Adrenal gland (tissue), 12 donors: Measurements from ENCODE around the gene SEC24A. TPM values are rescaled to one million over a fixed set of nuclear protein-coding genes. Genes with fewer than 3 reads are reported as not detected.

Source experiments
- DNase-seq, 7 donors: peaks; one replicate each; pipeline ENCODE4 v3.0.0-alpha.2; 2019 to 2020
- H3K27ac ChIP-seq, 5 donors: fragments of 200-600 bp; sonication (generic) in 4 of 5; 1 replicate in 3 of 5; 2 replicates in 2 of 5; pipeline versions ENCODE4 v1.5.1 to v1.8.0; 2016 to 2020; ENCODE audit warnings: mild to moderate bottlenecking in 1 of 5
- H3K27me3 ChIP-seq: fragments of 200-600 bp; 2 replicates; pipeline ENCODE4 v1.8.0; 2021
- H3K36me3 ChIP-seq, 2 donors: fragments of 200-600 bp; replicated peaks in 1 of 2; 1 replicate in 1 of 2; 2 replicates in 1 of 2; pipeline versions ENCODE4 v1.5.1 to v1.8.0; 2018 to 2022
- H3K4me1 ChIP-seq, 2 donors: fragments of 200-600 bp; replicated peaks in 1 of 2; 1 replicate in 1 of 2; 2 replicates in 1 of 2; pipeline versions ENCODE4 v1.5.1 to v1.8.0; 2018 to 2021
- H3K4me3 ChIP-seq, 4 donors: fragments of 200-600 bp; sonication (generic) in 3 of 4; one replicate each; pipeline ENCODE4 v1.5.1; 2016 to 2018
- H3K9me3 ChIP-seq, 3 donors: fragments of 200-600 bp; sonication (generic) in 1 of 3; replicated peaks in 1 of 3; 1 replicate in 2 of 3; 2 replicates in 1 of 3; pipeline versions ENCODE4 v1.5.1 to v1.8.0; 2016 to 2021
- POLR2A ChIP-seq, 2 donors: fragments of 450-650 bp; IDR thresholded peaks; one replicate each; pipeline ENCODE4 v1.6.1; 2017; ENCODE audit warnings: antibody characterized with exemption in 2 of 2, mild to moderate bottlenecking in 2 of 2, moderate library complexity in 1 of 2
- WGBS, 4 donors: extraction: QIAGEN DNeasy Blood & Tissue Kit in 2 of 4; methylation state at CpG; one replicate each; pipeline versions ENCODE4 v1.1.5 to v1.1.7; 2013 to 2017; 5-methylcytosine and 5-hydroxymethylcytosine counted together
- intact Hi-C, 2 donors: fragments of 100-400 bp; cut with DNase I; formaldehyde crosslinking; loops; one replicate each; pipeline versions ENCODE4 v1.14.1 to v1.15.0; 2022 to 2023
- polyA plus RNA-seq, 3 donors: library from polyadenylated mRNA; stranded (reverse); fragments of 200-250 nt in 2 of 3; fragments of 350-450 nt in 1 of 3; fragmentation: Illumina TruSeq in 1 of 3; extraction: RNeasy Lipid Tissue Mini Kit (QIAGEN cat#74804) in 1 of 3; gene quantifications; one replicate each; pipeline ENCODE4 v1.2.3, GENCODE V29; 2013 to 2014
- total RNA-seq, 9 donors: library from RNA; depleted of rRNA in 4 of 9; stranded (reverse); fragments of >200 nt in 4 of 9; fragments of 120-200 nt in 1 of 9; fragmentation: NEBNext Ultra II Directional in 1 of 9; extraction: Animal tissue kit (Norgen Biotek cat#: 25700) in 1 of 9; gene quantifications; one replicate each; pipeline versions ENCODE4 v1.1.0 to v1.2.4, GENCODE V29; 2013 to 2023
- TF ChIP-seq, protein P1 (sequence below), 6 experiments: fragments of 450-650 bp in 4 of 6; fragments of 200-600 bp in 2 of 6; sonication (generic) in 1 of 6; IDR thresholded peaks; 1 replicate in 5 of 6; 2 replicates in 1 of 6; pipeline versions ENCODE4 v1.5.1 to v1.8.0; 2016 to 2021; ENCODE audit warnings: antibody characterized with exemption in 6 of 6, mild to moderate bottlenecking in 2 of 6, moderate library complexity in 1 of 6
- donor health status: healthy with polysubstance abuse.
- donor health status: Bipolar disorder and iron deficiency.
- donor health status: DM: yes; HTN: yes; CAD: no.
- donor health status: DM: no; HTN: no; CAD: no.
- donor health status: DM: no; HTN: no; CAD: no.
- donor health status: DM: yes; HTN: yes; CAD: no.

The SEC24A gene
- total and polyA plus RNA-seq, 12 donors: 2.3 to 67.8 (median 27.0) TPM

DNA sequence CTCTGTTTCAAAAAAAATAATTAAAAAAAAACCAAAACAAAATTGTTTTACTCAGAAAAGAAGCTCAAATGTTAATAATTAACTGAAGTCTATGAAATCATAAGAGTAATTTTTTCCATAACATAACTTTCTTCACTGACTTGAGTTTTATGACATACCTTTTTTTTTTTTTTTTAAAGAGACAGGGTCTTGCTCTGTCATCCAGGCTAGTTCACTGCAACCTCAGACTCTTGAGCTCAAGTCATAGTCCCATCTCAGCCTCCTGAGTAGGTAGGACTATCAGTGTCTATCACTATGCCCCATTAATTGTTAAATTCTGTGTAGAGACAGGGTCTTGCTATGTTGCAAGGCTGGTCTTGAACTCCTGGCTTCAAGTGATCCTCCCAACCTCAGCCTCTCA, 37.9 kb upstream of the SEC24A start:
- no peak overlapping the region for H3K27ac ChIP-seq
- H3K9me3 ChIP-seq: no peaks in the 10 kb centered on the region
- H3K27me3 ChIP-seq: no peaks in the 10 kb centered on the region
- H3K36me3 ChIP-seq: peaks cover 0 to 79% of the 10 kb centered on the region in 2 donors
- H3K4me3 ChIP-seq: no peak overlapping the region
- TF ChIP-seq, protein P1, sequence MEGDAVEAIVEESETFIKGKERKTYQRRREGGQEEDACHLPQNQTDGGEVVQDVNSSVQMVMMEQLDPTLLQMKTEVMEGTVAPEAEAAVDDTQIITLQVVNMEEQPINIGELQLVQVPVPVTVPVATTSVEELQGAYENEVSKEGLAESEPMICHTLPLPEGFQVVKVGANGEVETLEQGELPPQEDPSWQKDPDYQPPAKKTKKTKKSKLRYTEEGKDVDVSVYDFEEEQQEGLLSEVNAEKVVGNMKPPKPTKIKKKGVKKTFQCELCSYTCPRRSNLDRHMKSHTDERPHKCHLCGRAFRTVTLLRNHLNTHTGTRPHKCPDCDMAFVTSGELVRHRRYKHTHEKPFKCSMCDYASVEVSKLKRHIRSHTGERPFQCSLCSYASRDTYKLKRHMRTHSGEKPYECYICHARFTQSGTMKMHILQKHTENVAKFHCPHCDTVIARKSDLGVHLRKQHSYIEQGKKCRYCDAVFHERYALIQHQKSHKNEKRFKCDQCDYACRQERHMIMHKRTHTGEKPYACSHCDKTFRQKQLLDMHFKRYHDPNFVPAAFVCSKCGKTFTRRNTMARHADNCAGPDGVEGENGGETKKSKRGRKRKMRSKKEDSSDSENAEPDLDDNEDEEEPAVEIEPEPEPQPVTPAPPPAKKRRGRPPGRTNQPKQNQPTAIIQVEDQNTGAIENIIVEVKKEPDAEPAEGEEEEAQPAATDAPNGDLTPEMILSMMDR (IDR thresholded peaks at IDR 0.05): no peak
- TF ChIP-seq POLR2A (IDR thresholded peaks at IDR 0.05): no peak
- intact Hi-C loops: no loop called here
- no peaks in the 10 kb centered on the region for H3K4me1 ChIP-seq
- DNase-seq: no peak

DNA sequence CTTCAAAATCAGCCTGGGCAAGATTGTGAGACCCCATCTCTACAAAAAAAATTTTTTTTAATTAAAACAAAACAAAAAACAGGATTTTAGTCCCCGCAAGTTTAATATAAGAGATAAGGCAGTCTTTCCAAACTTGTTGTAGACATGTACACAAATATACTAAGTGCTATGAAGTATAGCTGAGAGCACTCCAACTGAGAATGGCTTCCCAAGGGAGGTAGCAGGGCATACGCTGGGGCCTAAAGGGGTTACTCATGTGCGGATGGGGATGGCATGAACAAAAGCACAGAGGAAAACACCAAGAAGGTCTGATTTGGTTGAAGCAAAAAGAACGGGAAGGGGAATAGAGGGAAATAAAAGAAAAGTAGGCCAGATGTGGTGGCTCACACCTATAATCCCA, 37.1 kb upstream of the SEC24A start:
- H3K4me1 ChIP-seq: no peaks in the 10 kb centered on the region
- H3K36me3 ChIP-seq: peaks cover 0 to 79% of the 10 kb centered on the region in 2 donors
- no peak for TF ChIP-seq POLR2A (IDR thresholded peaks at IDR 0.05)
- TF ChIP-seq, protein P1 (IDR thresholded peaks at IDR 0.05): no peak
- intact Hi-C loops: no loop called here
- no peaks in the 10 kb centered on the region for H3K27me3 ChIP-seq
- no peaks in the 10 kb centered on the region for H3K9me3 ChIP-seq
- H3K27ac ChIP-seq: no peak overlapping the region
- DNase-seq: no peak
- WGBS, 4 donors: 93 to 97% (median 95%) methylated on average over 4 of the region's 4 CpGs
- no peak overlapping the region for H3K4me3 ChIP-seq

DNA sequence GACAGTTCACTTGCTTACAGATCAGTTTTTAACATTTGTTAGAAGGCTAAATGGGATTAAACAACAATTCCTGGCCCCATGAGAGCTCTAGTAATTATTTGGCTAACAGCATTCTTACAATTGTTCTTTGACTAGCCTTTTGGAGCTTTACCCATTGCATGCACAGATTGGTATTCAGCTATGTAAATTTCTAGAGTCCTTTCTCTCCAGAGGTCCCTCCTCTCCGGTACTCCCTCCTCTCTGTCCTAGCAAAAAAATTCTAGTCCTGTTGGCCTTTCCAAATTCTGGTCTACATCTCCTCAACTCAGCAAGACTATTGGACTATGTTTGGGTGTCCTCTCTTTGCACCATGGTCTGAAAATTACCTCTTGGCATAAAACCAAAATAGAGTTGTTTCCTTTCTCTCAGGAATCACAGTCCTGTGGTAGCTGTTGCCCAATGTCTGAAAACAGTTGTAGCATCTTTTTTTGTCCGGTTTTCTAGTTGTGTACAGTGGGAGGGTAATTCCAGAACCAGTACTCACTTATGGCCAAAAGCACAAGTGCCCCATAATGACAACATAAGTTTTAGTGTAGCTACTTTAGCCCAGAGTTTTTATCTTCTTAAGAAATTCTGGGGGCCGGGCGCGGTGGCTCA, 34.0 kb upstream of the SEC24A start:
- 95 to 96% (median 95%) methylated on average over 5 of the region's 5 CpGs for WGBS, 4 donors
- no peaks in the 10 kb centered on the region for H3K27me3 ChIP-seq
- H3K4me3 ChIP-seq: no peak overlapping the region
- no peaks in the 10 kb centered on the region for H3K9me3 ChIP-seq
- DNase-seq: no peak
- no peaks in the 10 kb centered on the region for H3K4me1 ChIP-seq
- peaks cover 0 to 78% of the 10 kb centered on the region in 2 donors for H3K36me3 ChIP-seq
- no peak for TF ChIP-seq POLR2A (IDR thresholded peaks at IDR 0.05)
- TF ChIP-seq, protein P1 (IDR thresholded peaks at IDR 0.05): no peak
- intact Hi-C loops: no loop called here
- H3K27ac ChIP-seq: no peak overlapping the region

DNA sequence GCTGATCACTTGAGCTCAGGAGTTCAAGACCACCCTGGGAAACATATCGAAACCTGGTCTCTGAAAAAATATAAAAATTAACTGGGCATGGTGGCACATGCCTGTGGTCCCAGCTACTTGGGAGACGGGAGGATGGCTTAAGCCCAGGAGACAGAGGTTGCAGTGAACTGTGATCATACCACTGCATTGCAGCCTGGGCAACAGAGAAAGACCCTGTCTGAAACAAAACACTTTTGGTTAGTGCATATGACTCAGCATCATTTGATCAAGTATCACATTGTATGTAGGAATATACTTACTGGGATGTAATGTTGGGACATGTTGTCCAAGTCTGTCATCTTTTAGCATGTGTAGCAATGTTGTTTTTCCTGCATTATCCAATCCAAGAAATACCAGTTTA, 28.0 kb upstream of the SEC24A start:
- Histone ChIP-seq H3K9me3 (no peaks in the 10 kb centered on the region), H3K27ac (no peak overlapping the region), H3K27me3 (no peaks in the 10 kb centered on the region), H3K4me1 (peaks cover 0 to 10% of the 10 kb centered on the region in 2 donors), H3K4me3 (no peak overlapping the region), H3K36me3 (peaks cover 0 to 73% of the 10 kb centered on the region in 2 donors)
- intact Hi-C loops: no loop called here
- no peak for DNase-seq
- TF ChIP-seq, protein P1 (IDR thresholded peaks at IDR 0.05): no peak
- no peak for TF ChIP-seq POLR2A (IDR thresholded peaks at IDR 0.05)
- 88 to 98% (median 95%) methylated on average over 2 of the region's 2 CpGs for WGBS, 4 donors
